Heart right ventricle (tissue), 16 donors: ENCODE measurements around the gene HOXA11. TPM values are rescaled to one million over a fixed set of nuclear protein-coding genes. Genes with fewer than 3 reads are reported as not detected.

Source experiments
- ATAC-seq, 8 donors: fragments of 200-7000 bp; cut with Tn5 transposase; one replicate each; pipeline ENCODE4 v1.9.1; 2020; ENCODE audit warnings: mild to moderate bottlenecking in 8 of 8, moderate library complexity in 8 of 8, moderate number of reproducible peaks in 1 of 8
- DNase-seq, 2 donors: peaks; one replicate each; pipeline ENCODE4 v3.0.0-alpha.2; 2020
- H3K27ac ChIP-seq, 10 donors: fragments of 200-600 bp; sonication (generic) in 2 of 10; one replicate each; pipeline versions ENCODE4 v1.5.0 to v1.8.0; 2020 to 2022; ENCODE audit warnings: mild to moderate bottlenecking in 3 of 10
- H3K27me3 ChIP-seq, 7 donors: fragments of 200-600 bp; one replicate each; pipeline ENCODE4 v1.8.0; 2021 to 2022; ENCODE audit warnings: mild to moderate bottlenecking in 2 of 7
- H3K36me3 ChIP-seq, 9 donors: fragments of 200-600 bp; sonication (generic) in 1 of 9; one replicate each; pipeline versions ENCODE4 v1.5.0 to v1.8.0; 2020 to 2022; ENCODE audit warnings: mild to moderate bottlenecking in 2 of 9
- H3K4me1 ChIP-seq, 9 donors: fragments of 200-600 bp; sonication (generic) in 1 of 9; one replicate each; pipeline versions ENCODE4 v1.5.0 to v1.8.0; 2020 to 2022; ENCODE audit warnings: mild to moderate bottlenecking in 4 of 9
- H3K4me3 ChIP-seq, 10 donors: fragments of 200-600 bp; sonication (generic) in 2 of 10; one replicate each; pipeline versions ENCODE4 v1.5.0 to v1.8.0; 2020 to 2022; ENCODE audit warnings: mild to moderate bottlenecking in 7 of 10, moderate library complexity in 2 of 10
- H3K9me3 ChIP-seq, 11 donors: fragments of 200-600 bp in 10 of 11; sonication (generic) in 2 of 11; one replicate each; pipeline versions ENCODE4 v1.5.0 to v1.8.0; 2013 to 2022; ENCODE audit warnings: mild to moderate bottlenecking in 2 of 11, control low read depth in 1 of 11, moderate library complexity in 1 of 11
- CTCF ChIP-seq, 9 donors: fragments of 200-600 bp; sonication (generic) in 2 of 9; IDR thresholded peaks; one replicate each; pipeline versions ENCODE4 v1.5.0 to v1.8.0; 2021 to 2022; ENCODE audit warnings: antibody characterized with exemption in 9 of 9, mild to moderate bottlenecking in 5 of 9, moderate library complexity in 1 of 9
- WGBS, 2 donors: extraction: QIAGEN DNeasy Blood & Tissue Kit; methylation state at CpG; one replicate each; pipeline ENCODE4 v1.1.7; 2013; ENCODE audit warnings: inconsistent platforms in 1 of 2; 5-methylcytosine and 5-hydroxymethylcytosine counted together
- intact Hi-C, 10 donors: fragments of 100-400 bp; cut with DNase I; formaldehyde crosslinking; loops; one replicate each; pipeline versions ENCODE4 v1.11.1 to v1.14.2; 2022
- polyA plus RNA-seq, 2 donors: library from polyadenylated mRNA; stranded (reverse); fragments of 200-250 nt; gene quantifications; one replicate each; pipeline ENCODE4 v1.2.3, GENCODE V29; 2013
- total RNA-seq, 10 donors: library from RNA; stranded (reverse); fragmentation: NEBNext Ultra II Directional in 3 of 10; extraction: Animal tissue kit (Norgen Biotek cat#: 25700) in 3 of 10; gene quantifications; one replicate each; pipeline versions ENCODE4 v1.2.1 to v1.2.4, GENCODE V29; 2021 to 2023
- donor health status: Arrhythmogenic right ventricular cardiomyopathy.
- donor health status: ischemic (EF 13 %, LVEDD 7.1; RV severe dilation, severe dysfunction).
- donor health status: healthy with polysubstance abuse.
- donor health status: DM: no; HTN: yes; CAD: no.
- donor health status: DM: no; HTN: no; CAD: no.
- donor health status: ischemic (EF 25% LVEDD 6.9; RV normal size, moderate dysfunction).
- donor health status: ischemic (EF 25% LVEDD 5.7; RV mildly dilated, moderate dysfunction).
- donor health status: healthy.
- donor health status: DM: yes; HTN: yes; CAD: no.
- donor health status: Ischemic cardiomyopathy.
- donor health status: ischemic (EF 35%, LVEDD 5.7; RV mildly dilated, moderate dysfunction).
- donor health status: nonischemic (EF 11% LVEDD 7.7; RV severe dilation, severe dysfunction).
- donor health status: DM: yes; HTN: yes; CAD: no.
- donor health status: PGD.
- donor health status: ischemic (EF 29% LVEDD 5.4; RV normal size, mild dysfunction).
- donor health status: nonischemic (EF 23%, LVEDD 6.1; RV moderate dilation, normal function).

HOXA11 gene
- total and polyA plus RNA-seq, 12 donors: not detected

GRCh38 chr7:27176962-27177794 is 7.9 kb downstream of the HOXA11 start:
- peaks cover 0 to 3% (median 0%) of the 10 kb centered on the region in 9 donors for H3K36me3 ChIP-seq
- DNase-seq: no peak
- H3K27me3 ChIP-seq: peaks cover 72 to 100% (median 100%) of the 10 kb centered on the region in 7 donors
- 69 to 71% methylated on average over 22 of the region's 22 CpGs for WGBS, 2 donors
- TF ChIP-seq CTCF (IDR thresholded peaks at IDR 0.05): no peak
- intact Hi-C loops: no loop called here
- H3K4me3 ChIP-seq: no peak overlapping the region
- no peak overlapping the region for H3K27ac ChIP-seq
- ATAC-seq: no peak
- no peaks in the 10 kb centered on the region for H3K9me3 ChIP-seq
- H3K4me1 ChIP-seq: peaks cover 8 to 36% (median 29%) of the 10 kb centered on the region in 9 donors

- Histone ChIP-seq H3K4me3 (no peak overlapping the region), H3K27ac (no peak overlapping the region), H3K36me3 (peaks cover 0 to 3% (median 0%) of the 10 kb centered on the region in 9 donors), H3K4me1 (peaks cover 8 to 43% (median 29%) of the 10 kb centered on the region in 9 donors), H3K9me3 (no peaks in the 10 kb centered on the region), H3K27me3 (peaks cover 77 to 100% (median 100%) of the 10 kb centered on the region in 7 donors)
- no peak for TF ChIP-seq CTCF (IDR thresholded peaks at IDR 0.05)
- ATAC-seq (no peak), DNase-seq (no peak)
- 68 to 75% methylated on average over 3 of the region's 3 CpGs for WGBS, 2 donors
- intact Hi-C loops: no loop called here
These were observed 8.5 kb downstream of the HOXA11 start for GRCh38 chr7:27176524-27176845.

GRCh38 chr7:27175626-27176523 is 9.2 kb downstream of the HOXA11 start:
- ATAC-seq: peak in 1 of 8 donors; percentile 33
- Histone ChIP-seq H3K4me3 (no peak overlapping the region), H3K27ac (no peak overlapping the region), H3K9me3 (no peaks in the 10 kb centered on the region), H3K27me3 (peaks cover 83 to 100% (median 100%) of the 10 kb centered on the region in 7 donors), H3K36me3 (peaks cover 0 to 3% (median 0%) of the 10 kb centered on the region in 9 donors), H3K4me1 (peaks cover 8 to 44% (median 29%) of the 10 kb centered on the region in 9 donors)
- 30 to 34% methylated on average over 40 of the region's 40 CpGs for WGBS, 2 donors
- TF ChIP-seq CTCF (IDR thresholded peaks at IDR 0.05): no peak
- no peak for DNase-seq
- intact Hi-C loops: no loop called here

GRCh38 chr7:27174874-27175625 is 10.0 kb downstream of the HOXA11 start:
- ATAC-seq (no peak), DNase-seq (no peak)
- Histone ChIP-seq H3K4me1 (peaks cover 8 to 47% (median 31%) of the 10 kb centered on the region in 9 donors), H3K27me3 (peaks cover 78 to 100% (median 100%) of the 10 kb centered on the region in 7 donors), H3K36me3 (peaks cover 0 to 3% (median 0%) of the 10 kb centered on the region in 9 donors), H3K4me3 (no peak overlapping the region), H3K9me3 (no peaks in the 10 kb centered on the region), H3K27ac (no peak overlapping the region)
- intact Hi-C loops: no loop called here
- TF ChIP-seq CTCF (IDR thresholded peaks at IDR 0.05): no peak
- 43 to 44% methylated on average over 12 of the region's 12 CpGs for WGBS, 2 donors
